Middle frontal gyrus (tissue), 1 donor: ENCODE results near the gene RAB11FIP3.
"Not testable (repeated sequence)": the region's sequence is repeated elsewhere in the genome, so short reads cannot be mapped to it uniquely, and the experiment has no call there.

ENCODE experiments used
- DNase-seq: peaks from one replicate; pipeline ENCODE4 v3.0.0-alpha.2; 2015; ENCODE audit warnings: low spot score; ENCODE audit errors: extremely low spot score

RAB11FIP3 gene

DNA sequence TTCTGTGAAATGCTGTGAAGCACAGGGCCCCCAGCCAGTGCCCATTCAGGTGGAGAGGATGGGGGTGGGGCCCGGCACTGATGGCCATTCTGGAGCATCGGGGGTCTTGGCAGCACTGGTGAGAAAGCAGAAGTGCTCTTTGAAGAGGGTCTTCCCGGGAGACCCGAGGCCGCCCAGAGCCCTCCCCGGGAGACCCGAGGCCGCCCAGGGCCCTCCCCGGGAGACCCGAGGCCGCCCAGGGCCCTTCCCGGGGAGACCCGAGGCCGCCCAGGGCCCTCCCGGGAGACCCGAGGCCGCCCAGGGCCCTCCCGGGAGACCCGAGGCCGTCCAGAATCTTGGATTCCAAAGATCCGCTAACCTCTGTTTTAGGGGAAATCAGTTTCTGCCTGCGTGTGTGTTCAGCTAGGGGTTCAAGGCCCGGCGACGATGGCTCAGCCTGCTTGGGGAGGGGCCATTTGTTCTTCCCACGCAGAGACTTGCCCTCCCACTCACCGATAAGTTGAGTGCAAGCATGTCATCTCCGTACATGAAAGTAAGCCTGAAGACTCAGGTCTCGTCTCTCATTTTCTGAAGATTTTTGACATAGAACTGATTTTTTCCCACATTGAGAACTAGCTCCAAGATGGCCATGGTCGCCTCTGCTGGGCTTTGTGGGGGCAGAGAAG is 66.9 kb downstream of the RAB11FIP3 start:
- no peak for DNase-seq

DNA sequence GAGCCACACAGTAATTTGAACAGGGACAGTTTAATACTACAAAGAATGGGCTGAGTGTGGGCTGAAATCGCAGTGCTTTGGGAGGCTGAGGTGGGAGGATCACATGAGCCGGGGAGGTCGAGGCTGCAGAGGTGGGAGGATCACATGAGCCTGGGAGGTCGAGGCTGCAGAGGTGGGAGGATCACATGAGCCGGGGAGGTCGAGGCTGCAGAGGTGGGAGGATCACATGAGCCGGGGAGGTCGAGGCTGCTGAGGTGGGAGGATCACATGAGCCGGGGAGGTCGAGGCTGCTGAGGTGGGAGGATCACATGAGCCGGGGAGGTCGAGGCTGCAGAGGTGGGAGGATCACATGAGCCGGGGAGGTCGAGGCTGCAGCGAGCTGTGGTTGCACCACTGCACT is 69.2 kb downstream of the RAB11FIP3 start:
- not testable (repeated sequence) for DNase-seq

DNA sequence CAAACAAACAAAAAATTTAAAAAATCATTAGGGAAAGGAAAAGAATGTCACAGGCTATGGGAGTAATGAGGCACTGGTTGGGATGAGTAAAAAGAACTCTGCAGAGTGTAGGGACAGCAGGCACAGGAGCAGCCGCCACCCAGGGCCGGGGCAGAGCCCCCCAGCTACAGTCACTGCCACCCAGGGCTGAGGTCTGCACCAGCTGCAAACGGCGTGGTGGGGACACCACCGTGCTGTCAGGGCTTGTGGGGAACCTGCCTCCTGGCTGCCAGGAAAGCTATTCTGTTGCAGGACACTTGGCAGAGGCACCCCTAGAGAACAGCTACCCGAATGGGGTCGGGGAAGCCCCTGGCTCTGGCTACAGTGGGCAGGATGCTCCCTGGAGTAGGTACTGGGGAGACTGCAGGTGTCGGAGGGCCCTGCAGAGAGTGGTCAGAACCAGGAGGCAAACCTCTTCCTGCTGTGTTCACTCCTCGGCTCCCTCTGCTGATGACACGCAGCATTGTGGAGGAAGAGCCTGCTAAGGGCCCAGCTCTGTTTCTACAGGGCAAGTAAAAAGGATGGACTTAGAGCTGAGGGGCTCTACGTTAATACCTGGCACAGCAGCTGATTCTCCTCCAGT is 69.8 kb downstream of the RAB11FIP3 start:
- no peak for DNase-seq

DNA sequence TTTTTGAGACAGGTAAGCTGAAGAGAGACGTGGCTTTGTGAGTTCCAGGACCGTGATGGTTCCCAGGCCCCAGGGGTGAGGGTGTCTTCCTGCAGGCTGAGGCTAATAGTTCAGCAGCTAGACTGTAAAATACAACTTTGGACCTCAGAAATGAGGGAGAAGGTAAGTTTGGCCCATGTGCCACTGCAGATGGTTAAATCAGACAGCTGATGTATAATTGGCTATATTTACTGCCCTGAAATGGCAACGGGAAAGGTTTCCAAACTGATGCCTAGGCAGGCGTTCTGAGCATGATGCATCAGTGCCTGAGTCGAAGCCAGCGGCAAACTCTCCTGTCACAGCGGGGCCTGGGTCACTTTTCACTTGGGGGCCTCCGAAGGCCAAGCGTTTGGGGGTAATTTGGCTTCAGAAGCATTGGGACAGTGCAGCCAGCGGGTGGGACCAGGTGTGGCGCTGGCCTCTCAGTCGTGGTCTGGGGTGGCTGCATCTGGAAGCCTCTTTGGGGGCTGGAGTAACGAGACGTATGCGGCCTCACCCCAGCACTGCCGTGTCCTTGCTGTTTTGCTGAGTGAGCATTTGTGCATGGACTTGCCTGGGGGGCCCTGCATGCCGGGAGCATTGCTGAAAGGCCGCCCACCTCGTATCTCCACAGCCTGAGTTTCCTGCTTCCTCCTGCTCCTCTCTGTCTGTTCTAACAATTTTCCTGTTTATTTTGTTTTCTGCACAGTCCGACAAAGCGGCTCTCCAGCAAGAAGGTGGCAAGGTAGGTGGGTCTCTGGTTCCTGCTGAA is 70.8 kb downstream of the RAB11FIP3 start:
- no peak for DNase-seq

DNA sequence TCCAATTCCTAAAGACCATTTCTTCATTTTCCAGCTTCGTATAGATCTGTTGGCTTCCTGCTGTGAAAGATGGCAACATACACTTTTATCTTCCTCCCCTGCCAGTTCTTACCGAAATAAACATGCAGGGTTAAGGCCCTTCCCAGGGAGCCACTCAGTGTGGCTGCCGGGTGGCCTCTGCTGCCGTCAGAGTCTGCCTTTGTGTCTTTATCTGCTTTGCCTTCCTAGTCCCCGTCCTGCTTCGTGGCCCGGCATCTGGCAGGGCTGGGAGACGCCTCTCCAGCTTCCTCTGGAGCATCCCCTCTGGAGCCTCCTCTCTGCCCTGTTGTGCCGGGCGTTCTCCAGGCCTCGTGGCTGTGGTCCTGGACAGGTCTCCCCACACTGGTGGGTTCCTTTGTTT is 71.8 kb downstream of the RAB11FIP3 start:
- DNase-seq: no peak

DNA sequence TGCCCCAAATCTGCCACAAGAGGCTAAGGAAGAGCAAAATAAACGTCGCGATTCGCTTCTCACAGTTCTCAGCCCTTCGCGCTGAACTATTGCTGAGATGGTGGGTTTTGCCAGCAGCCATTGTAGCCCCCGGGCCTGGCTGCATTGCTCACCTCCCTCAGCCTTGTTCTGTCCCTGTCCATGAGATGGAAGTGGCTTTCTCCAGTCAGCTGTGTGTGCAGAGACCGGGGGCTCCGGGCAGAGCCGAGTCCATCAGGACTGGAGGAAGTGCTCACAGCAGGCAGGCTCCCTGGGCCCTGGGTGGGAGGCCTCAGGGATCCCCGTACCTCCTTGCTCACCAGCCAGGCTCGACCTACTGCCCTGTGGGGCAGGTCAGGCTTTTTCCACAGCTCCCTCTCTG is 74.5 kb downstream of the RAB11FIP3 start:
- DNase-seq: no peak

DNA sequence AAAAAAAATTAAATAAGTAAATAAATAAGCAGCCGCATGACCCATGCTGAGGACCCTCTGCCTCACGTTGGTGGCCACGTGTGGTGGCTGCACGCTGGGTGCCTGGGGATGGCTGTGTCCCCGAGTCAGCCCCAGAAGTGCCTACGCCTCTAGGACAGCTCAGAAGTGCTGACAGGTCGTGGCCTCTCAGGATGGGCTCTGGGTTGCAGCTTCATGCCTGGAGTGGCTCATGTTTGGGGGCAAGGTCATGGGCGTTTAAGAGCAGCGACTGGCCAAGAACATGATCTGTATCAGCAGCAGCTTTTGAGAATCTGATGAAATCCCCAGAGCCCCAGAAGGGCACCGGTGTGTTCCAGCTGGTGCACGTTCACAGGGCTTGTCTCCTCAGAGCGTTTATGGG is 75.3 kb downstream of the RAB11FIP3 start:
- no peak for DNase-seq

DNA sequence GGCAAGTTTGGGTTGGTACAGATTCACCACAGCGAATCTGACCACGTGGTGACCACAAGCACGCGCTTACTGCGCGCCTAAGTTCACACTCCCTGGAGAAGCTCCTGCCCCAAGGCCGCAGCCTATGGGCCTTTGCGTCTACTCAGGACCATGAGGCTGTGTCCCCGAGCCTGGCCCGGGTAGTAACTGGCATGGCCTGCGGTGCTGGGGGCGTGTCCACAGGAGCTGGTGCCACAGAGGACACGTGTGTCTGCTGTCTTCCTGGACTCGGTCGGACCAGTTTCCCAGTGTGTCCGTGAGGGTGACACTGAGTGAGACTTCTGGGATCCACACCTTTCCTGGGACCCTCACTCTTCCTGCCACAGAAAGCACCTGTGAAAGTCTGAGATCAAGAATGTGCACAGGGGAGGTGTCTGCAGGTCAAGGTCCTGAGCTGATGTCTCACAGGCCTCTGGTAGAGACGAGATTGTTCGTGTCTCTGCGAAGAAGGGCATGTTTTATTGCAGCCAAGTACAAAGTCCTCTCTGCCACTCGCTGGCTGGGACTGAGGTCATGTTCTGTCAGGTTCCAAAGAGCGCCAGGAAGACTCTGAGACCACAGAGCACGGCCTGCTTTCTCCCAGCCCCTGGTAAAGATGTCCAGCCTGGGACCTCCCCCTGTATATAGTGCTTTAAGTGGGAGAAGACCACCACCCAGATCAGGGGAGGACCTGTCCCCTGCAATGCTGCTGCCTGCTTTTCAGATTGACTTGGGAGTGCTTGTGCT is 76.9 kb downstream of the RAB11FIP3 start:
- no peak for DNase-seq

DNA sequence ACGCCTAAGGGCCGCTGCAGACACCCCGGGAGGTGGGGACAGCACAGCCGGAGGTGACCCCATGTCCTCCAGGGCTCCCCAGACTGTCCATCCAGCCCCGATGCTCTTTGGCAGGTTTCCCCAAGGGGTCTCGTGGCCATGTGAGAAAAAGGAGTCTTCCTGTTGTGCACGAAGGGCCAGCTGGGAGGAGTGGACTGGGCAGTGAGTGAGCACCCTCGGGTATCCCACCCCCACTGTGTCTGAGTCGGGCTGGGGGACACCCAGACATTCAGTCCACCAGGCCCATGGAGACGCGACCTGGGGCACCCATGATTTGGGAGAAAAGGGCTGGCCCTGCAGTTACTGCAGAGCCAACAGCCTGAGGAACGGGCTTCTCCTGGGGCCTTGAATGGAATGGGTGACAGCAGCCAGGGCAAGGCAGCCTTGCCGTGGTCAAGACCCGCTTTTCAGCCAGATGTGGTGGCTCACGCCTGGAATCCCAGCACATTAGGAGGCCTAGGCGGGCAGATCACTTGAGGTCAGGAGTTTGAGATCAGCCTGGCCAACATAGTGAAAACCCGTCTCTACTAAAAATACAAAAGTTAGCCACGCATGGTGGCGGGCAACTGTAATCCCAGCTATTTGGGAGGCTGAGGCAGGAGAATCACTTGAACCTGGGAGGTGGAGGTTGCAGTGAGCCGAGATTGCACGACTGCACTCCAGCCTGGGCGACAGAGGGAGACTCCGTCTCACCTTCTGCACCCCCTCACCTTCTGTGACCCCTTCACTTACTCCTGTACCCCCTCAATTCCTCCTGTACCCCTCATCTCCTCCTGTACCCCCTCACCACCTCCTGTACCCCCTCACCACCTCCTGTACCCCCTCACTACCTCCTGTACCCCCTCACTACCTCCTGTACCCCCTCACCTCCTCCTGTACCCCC is 78.0 kb downstream of the RAB11FIP3 start:
- no peak for DNase-seq

DNA sequence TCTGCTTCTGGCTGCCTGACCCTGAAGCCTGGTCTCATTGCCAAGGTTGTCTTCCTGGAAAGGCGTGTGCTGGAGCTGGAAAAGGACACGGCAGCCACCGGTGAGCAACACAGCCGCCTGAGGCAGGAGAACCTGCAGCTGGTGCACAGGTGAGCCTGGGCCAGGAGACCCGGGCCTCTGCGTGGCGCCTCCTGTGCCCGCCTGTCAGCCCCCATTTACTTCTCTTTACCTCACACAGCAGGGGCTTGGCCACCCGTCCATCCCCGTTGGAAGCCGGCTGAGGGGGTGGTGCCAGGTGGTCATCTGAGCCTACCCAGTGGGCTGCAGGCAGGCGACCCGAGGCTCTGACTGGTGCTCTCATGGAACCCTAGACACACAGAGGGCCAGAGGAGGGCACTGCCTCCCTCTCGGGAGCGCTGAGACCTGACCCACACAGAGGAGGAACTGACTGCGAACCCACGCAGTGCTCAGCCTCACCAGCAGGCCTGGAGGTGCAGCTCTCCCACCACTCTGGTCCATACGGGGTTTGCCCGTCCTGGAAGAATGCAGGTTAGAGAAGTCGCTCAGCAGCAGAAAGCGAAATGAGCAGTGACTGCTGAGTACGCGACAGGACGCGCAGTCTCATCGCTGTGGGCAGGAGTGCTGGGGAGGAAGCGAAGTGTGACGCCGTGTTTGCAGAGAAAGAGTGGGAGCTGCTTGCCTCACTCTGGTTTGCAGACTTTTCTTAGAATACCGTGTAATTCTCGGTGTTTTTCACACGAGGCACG is 80.2 kb downstream of the RAB11FIP3 start:
- DNase-seq: no peak

DNA sequence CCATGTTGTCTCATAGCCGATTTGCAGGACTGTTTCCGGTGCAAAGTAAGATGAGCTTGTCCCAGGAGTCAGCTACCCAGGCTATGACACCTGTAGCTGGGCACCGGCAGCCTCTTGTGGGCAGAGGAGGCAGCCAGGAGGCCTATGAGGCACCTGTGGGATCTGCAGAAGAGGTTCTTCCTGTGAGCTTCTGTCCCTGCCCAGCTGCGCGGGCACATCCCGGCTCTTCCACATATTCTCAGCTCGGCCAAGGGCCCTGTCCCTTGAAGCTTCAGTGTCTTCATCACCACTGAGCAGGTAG is 80.7 kb downstream of the RAB11FIP3 start:
- no peak for DNase-seq

DNA sequence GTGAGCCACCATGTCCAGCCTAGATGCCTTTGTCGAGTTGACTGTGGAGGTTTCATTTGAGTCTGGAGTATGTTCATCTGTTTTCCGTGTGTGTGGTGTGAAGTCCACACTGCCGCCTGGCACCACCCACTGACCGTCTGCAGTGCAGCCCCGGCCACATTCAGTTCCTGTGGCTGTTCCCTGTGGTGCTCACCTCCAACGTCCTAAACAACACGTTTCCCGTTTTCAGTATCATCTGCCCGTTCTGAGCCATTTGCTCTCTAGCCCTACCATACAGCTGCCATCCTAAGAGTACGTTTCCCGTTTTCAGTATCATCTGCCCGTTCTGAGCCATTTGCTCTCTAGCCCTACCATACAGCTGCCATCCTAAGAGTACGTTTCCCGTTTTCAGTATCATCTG is 82.1 kb downstream of the RAB11FIP3 start:
- not testable (repeated sequence) for DNase-seq

DNA sequence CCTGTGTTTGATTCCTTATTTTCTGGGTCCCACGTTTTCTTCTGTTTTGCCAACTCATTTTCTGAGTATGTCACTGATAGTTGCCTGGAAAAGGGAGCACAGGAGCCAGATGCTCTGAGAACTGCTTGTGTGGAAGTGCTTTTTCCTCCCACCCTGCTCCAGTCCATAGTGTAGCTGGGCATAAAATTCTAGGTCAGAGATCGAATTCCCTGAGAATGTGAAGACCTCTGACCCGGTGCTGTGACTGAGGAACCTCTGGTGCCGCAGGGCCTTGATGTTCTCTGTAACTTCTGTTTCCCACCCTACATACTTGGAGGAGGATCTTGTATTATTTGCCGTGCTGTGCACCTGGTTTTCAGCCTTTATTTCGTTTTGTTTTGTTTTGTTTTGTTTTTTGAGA is 82.5 kb downstream of the RAB11FIP3 start:
- no peak for DNase-seq

DNA sequence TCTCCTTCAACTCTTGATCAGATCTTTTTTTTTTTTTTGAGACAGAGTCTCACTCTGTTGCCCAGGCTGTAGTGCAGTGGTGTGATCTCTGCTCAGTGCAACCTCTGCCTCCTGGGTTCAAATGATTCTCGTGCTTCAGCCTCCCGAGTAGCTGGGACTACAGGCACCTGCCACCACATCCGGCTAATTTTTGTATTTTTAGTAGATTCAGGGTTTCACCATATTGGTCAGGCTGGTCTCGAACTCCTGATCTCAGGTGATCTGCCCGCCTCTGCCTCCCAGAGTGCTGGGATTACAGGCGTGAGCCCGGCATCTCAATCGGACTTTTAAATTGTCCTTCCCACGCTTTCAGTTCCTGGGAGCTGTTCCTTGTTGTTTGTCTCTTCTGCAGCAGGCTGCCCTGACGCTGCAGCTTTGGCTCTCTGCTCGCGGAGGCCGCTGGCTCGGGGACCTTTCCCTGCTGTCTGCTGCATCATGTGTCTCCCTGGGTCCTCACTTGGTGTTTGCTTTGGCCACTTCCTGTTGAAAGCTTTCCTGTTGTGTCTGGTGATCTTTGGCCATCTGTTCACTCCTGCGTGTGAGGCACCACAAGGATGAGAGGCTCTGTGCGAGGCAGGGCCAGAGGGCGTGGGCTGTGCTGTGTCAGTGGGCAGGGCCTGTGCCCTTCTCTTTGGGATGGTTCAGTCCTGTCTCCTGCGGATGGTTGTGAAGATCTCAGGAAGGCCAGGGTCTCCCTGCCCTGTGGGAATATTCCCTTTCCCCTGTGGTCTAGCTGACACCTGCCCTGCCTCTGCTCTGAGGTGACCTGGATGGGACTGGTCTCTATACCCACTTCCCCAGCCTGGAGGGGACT is 83.7 kb downstream of the RAB11FIP3 start:
- DNase-seq: no peak

DNA sequence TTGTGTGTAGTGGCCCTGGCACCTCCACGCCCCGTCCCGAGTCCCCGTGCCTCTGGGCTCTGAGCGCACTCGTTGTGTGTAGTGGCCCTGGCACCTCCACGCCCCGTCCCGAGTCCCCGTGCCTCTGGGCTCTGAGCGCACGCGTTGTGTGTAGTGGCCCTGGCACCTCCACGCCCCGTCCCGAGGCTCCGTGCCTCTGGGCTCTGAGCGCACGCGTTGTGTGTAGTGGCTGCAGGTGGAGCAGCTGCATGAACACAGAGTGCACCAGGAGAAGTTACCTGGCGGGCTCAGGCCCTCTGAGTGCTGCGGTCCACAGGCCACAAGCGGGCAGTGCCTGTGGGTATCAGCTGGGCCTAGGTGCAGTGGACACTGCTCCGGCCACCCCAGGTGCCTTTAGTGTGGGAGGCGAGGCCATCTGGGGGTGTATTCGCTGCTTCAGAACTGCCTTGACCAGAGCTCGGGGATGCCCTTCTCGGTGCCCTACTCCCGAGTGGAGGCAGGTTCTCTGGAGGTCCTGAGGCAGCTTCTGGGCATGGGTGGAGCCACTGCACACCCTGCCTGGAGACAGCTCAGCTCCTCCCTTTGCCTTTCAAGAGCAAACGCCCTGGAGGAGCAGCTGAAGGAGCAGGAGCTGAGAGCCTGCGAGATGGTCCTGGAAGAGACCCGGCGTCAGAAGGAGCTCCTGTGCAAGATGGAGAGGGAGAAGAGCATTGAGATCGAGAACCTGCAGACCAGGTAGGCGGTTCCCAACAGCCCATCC is 84.8 kb downstream of the RAB11FIP3 start:
- no peak for DNase-seq

DNA sequence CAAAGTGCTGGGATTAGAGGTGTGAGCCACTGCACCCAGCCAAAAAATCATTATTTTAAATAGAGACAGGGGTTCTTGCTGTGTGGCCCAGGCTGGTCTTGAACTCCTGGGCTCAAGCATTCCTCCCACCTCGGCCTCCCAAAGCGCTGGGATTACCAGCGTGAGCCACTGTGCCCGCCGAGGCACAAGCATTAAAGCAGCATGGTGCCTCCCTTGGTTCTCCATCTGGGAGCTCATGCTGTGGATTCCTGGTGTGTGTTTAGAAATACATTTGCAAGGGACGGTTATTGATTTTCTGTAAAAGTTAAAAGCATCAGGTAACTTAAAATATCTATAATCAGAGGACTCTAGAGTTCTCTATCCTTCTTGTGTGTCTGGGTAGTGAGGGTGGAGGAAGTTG is 87.4 kb downstream of the RAB11FIP3 start:
- no peak for DNase-seq

DNA sequence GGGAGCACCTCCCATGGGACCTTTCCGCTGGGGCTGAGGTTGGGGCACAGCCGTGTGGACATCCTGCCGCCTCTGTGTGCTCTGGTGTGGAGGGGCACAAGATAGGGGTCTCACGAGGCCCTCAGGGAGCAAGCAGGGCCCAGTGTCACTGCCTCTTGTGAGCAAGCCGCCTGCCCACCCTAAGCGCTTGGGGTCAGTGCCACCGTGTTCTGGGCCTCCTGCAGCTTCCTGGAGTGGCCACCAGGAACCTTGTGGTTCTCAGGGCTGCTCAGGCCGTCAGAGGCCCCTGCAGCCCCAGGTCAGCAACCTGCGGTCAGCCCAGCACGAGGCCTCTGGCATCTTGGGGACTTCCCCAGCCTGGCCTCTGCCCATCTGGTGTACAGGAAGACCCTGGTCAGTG is 88.5 kb downstream of the RAB11FIP3 start:
- DNase-seq: no peak

DNA sequence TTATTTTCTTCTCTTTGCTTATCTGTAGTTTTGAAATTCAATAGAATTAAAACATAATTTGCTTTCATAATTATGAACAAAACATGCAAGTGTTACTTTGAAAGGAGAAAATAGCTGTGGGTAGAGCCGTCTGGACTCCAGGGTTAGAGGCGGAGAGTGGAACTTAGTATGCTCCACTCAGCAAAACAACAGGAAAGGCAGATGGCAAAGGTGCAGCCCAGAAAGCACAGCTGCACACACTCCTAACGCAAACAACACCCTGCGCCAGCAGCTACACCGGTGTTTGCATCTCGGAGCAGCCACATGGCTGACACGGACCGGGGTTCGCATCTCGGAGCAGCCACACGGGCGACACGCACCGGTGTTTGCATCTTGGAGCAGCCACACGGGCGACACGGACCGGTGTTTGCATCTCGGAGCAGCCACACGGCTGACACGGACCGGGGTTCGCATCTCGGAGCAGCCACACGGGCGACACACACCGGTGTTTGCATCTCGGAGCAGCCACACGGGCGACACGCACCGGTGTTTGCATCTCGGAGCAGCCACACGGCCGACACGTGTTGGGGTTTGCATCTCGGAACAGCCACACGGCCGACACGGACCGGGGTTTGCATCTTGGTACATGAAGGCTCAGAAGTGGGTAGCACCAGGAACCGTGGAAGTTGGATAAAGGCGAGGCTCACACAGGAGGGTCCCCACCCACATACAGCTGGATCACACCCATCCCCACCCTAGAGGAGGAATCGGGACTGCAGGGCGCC is 89.9 kb downstream of the RAB11FIP3 start:
- no peak for DNase-seq
